Measurements from ENCODE around the gene KCTD7. TPM values are rescaled to one million over a fixed set of nuclear protein-coding genes. Genes with fewer than 3 reads are reported as not detected.
"Not testable (repeated sequence)": the region's sequence is repeated elsewhere in the genome, so short reads cannot be mapped to it uniquely, and the experiment has no call there.

Gene KCTD7
- total RNA-seq, 4 donors from 2014 or later, result 17.4 to 19.3 (median 18.1) TPM

DNA sequence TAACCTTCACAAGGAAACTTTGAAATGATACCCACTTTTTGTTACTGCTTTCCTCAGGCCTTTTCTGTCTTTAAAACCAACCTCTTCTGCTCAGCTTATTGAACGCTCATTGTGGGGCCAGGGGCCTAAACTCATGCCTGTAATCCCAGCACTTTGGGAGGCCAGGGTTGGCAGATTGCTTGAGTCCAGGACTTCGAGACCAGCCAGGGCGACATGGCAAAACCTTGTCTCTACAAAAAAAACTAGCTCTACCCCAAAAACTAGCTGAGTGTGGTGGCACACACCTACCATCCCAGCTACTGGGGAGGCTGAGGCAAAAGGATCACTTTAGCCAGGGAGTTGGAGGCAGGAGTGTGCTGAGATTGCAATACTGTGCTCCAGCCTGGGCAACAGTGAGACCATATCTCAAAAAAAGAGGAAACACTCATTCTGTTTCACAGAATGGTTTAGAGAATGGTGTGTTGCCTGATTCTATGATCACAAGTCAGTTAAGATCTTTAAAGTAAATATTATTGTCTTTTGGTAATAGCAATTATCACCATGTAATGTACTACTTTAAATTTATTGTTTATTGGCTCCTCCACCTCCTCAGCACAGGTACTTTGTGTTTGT, 51.1 kb downstream of the KCTD7 start:
- Histone ChIP-seq H3K4me1 (peaks cover 6 to 18% of the 10 kb centered on the region in 2 donors), H3K27me3 (no peaks in the 10 kb centered on the region), H3K4me3 (replicated peaks in 1 of 3) (no peak overlapping the region), H3K27ac (no peak overlapping the region), H3K36me3 (no peaks in the 10 kb centered on the region), H3K9me3 (no peaks in the 10 kb centered on the region)
- 96 to 98% methylated on average over 3 of the region's 3 CpGs for WGBS, 2 donors
- TF ChIP-seq POLR2A (IDR thresholded peaks at IDR 0.05), result no peak
- TF ChIP-seq, protein P1, sequence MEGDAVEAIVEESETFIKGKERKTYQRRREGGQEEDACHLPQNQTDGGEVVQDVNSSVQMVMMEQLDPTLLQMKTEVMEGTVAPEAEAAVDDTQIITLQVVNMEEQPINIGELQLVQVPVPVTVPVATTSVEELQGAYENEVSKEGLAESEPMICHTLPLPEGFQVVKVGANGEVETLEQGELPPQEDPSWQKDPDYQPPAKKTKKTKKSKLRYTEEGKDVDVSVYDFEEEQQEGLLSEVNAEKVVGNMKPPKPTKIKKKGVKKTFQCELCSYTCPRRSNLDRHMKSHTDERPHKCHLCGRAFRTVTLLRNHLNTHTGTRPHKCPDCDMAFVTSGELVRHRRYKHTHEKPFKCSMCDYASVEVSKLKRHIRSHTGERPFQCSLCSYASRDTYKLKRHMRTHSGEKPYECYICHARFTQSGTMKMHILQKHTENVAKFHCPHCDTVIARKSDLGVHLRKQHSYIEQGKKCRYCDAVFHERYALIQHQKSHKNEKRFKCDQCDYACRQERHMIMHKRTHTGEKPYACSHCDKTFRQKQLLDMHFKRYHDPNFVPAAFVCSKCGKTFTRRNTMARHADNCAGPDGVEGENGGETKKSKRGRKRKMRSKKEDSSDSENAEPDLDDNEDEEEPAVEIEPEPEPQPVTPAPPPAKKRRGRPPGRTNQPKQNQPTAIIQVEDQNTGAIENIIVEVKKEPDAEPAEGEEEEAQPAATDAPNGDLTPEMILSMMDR (IDR thresholded peaks at IDR 0.05), result no peak
- no peak for DNase-seq
- intact Hi-C loops (cut with DNase I), result loop anchor here (10.0 kb wide), 1 partner anchor 55 kb away; no protein-coding TSS in a partner anchor

DNA sequence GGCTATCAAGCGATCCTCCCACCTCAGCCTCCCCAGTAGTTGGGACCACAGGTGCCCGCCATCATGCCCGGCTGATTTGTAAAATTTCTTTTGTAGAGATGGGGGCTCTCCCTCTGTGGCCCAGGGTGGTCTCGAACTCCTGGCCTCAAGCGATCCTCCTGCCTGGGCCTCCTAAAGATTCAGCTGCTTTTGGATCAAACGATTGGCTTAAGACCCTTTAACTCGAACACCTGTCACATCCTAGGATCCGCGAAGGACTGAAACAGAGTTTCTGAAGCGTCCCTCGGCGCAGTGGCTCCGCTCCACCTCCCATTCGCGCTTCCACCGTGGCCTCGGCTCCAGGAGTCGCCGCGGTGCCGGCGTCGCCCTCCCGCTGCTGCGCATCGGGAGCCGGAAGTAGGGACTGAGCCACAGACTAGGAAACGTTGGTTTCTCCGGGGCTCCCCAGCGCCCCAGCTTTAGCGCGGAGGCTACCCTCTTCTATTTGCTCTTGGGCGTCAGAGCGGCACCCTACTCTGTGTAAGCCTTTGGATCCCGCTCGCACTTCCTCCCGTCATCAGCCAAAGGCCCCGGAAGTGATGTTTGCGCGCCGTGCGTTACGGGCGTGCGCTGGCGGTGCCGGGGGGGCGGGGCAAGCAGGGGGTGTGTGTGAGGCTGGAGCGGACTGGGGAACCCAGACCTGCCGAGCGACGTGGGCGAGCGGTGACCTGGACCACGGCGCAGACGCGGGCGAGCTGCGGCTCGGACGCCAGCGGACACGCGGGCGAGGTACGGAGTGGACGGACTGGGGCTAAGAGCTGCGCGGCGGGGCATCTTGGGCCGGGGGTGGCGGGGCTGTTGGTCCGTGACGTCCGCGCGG, 53.0 kb downstream of the KCTD7 start:
- DNase-seq, result peak; percentile 97
- H3K27me3 ChIP-seq, result no peaks in the 10 kb centered on the region
- H3K36me3 ChIP-seq, result no peaks in the 10 kb centered on the region
- H3K27ac ChIP-seq, result peak overlapping the region; percentile 96 to 99 (median 98)
- 6 to 37% methylated on average over 6 to 36 of the region's 78 CpGs for WGBS, 2 donors
- peak; percentile 16 to 94 for TF ChIP-seq POLR2A (IDR thresholded peaks at IDR 0.05)
- TF ChIP-seq, protein P1 (IDR thresholded peaks at IDR 0.05), result no peak
- H3K4me3 ChIP-seq (replicated peaks in 1 of 3), result peak overlapping the region; percentile 21 to 99 (median 88)
- intact Hi-C loops (cut with DNase I), result loop anchor here (10.0 kb wide), 1 partner anchor 53 kb away; no protein-coding TSS in a partner anchor
- H3K4me1 ChIP-seq, result peaks cover 6 to 18% of the 10 kb centered on the region in 2 donors
- no peaks in the 10 kb centered on the region for H3K9me3 ChIP-seq

DNA sequence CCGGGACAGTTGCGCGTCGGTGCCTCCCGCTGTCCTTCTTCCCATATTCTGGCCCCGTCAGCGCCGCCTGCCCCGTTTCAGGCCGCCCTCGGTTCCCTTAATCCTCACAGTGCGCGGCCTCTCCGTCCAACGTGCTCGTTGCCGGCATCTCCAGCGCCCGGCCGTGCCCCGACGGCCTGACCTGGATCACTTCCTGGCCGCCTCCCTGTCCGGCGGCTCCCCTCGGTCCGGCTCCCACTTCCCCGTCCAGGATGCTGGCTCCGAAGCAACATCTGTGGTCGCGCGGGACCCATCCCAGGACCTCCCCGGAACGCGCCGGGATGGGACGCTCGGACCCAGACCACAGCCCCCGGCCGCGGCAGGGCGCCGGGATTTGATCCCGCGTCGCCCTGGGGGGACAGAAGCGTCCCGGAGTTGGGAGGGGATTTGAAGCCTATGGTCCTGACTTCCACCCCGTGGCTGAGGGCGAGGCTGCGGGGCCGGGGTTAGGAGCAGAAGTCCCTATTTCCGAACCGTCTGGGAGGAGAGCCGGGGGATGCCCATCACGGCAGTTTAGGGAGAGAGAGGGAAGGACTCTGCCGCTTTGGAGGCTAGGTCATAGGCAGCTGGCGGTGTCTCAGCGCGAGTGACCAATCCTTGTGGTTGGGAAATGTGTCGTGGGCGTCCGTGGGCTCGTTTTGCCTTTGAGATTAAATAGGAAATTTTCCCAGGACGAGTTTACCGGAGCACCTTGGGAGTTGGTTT, 53.8 kb downstream of the KCTD7 start:
- H3K4me1 ChIP-seq, result peaks cover 6 to 18% of the 10 kb centered on the region in 2 donors
- peak overlapping the region; percentile 21 to 99 (median 88) for H3K4me3 ChIP-seq (replicated peaks in 1 of 3)
- no peaks in the 10 kb centered on the region for H3K36me3 ChIP-seq
- intact Hi-C loops (cut with DNase I), result loop anchor here (10.0 kb wide), 1 partner anchor 52 kb away; no protein-coding TSS in a partner anchor
- peak; percentile 13 to 25 for DNase-seq
- no peaks in the 10 kb centered on the region for H3K27me3 ChIP-seq
- WGBS, 2 donors, result 6 to 7% methylated on average over 27 to 33 of the region's 66 CpGs
- TF ChIP-seq POLR2A (IDR thresholded peaks at IDR 0.05), result no peak
- TF ChIP-seq, protein P1 (IDR thresholded peaks at IDR 0.05), result no peak
- H3K27ac ChIP-seq, result peak overlapping the region; percentile 96 to 99 (median 98)
- no peaks in the 10 kb centered on the region for H3K9me3 ChIP-seq

DNA sequence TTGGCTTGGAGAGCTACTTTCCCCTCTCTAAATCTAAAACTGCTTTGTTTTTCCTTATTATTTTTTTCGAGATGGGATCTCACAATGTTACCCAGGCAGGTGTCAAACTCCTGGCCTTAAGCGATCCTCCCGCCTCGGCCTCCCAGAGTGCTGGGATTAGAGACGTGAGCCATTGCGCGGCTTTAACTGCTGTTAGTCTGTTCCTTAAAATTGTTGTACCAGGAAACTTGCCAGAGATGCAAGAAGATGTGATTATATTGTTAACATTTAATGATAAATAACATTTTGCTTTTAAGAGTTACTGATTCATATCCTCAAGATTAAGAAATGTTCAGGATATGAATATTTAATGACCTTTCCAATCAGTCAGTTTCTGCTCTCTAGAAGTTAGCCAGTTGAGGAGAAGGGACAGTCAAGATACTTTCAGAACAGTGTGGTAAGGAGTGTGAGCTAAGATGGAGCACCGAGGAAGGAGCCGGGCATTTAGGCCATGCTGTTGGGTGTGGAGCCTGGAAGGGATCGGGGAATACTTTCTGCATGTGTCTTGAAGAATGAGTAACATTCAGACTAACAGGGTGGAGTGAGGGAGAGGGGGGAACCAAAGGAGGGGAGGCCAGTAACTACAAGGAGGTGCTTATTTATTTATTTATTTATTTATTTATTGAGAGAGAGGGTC, 54.6 kb downstream of the KCTD7 start:
- H3K27me3 ChIP-seq, H3K9me3 ChIP-seq, DNase-seq, H3K36me3 ChIP-seq: not testable (repeated sequence)
- Histone ChIP-seq H3K4me1 (peaks cover 6 to 18% of the 10 kb centered on the region in 2 donors), H3K4me3 (replicated peaks in 1 of 3) (peak overlapping the region in 1 of 3 donors; percentile 88), H3K27ac (peak overlapping the region in 1 of 3 donors; percentile 96)
- 73 to 80% methylated on average over 10 of the region's 10 CpGs for WGBS, 2 donors
- intact Hi-C loops (cut with DNase I), result loop anchor here (10.0 kb wide), 1 partner anchor 52 kb away; no protein-coding TSS in a partner anchor

DNA sequence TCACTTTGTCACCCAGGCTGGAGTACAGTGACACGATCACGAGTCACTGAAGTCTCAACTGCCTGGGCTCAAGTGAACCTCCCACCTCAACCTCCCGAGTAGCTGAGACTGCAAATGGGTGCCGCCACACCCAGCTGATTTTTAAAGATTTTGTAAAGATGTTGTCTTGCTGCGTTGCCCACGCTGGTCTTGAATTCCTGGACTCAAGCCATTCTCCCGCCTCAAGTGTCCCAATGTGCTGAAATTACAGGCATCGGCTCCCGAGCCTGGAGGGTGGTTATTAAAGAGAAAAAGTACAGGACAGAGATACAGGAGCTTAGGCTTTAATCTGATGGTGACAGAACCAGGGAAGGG, 55.1 kb downstream of the KCTD7 start:
- H3K36me3 ChIP-seq, result no peaks in the 10 kb centered on the region
- TF ChIP-seq, protein P1 (IDR thresholded peaks at IDR 0.05), result no peak
- no peak for TF ChIP-seq POLR2A (IDR thresholded peaks at IDR 0.05)
- no peak overlapping the region for H3K4me3 ChIP-seq (replicated peaks in 1 of 3)
- no peaks in the 10 kb centered on the region for H3K9me3 ChIP-seq
- 62 to 67% methylated on average over 9 of the region's 9 CpGs for WGBS, 2 donors
- H3K27me3 ChIP-seq, result no peaks in the 10 kb centered on the region
- peak; percentile 42 to 45 for DNase-seq
- no peak overlapping the region for H3K27ac ChIP-seq
- intact Hi-C loops (cut with DNase I), result loop anchor here (10.0 kb wide), 1 partner anchor 51 kb away; no protein-coding TSS in a partner anchor
- H3K4me1 ChIP-seq, result peaks cover 6 to 18% of the 10 kb centered on the region in 2 donors

DNA sequence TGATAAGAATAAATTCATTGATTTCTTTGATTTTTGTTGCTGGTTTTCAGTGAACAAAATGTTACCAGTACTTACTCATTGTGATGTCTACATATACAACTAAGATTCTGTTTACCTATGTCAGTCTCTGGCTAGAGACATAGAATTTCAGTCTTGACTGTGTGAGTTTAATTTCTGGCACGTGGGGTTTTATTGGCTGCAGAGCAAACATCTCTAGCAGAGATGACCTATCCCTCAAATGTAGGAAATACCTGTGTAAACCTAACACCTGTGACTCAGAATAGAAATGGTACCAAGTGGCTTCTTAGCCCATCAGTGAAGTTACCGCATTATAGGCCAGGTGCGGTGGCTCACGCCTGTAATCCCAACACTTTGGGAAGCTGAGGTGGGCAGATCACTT, 57.0 kb downstream of the KCTD7 start:
- not testable (repeated sequence) for H3K36me3 ChIP-seq; H3K27ac ChIP-seq; DNase-seq; H3K27me3 ChIP-seq; H3K9me3 ChIP-seq; H3K4me3 ChIP-seq (replicated peaks in 1 of 3)
- intact Hi-C loops (cut with DNase I), result loop anchor here (10.0 kb wide), 1 partner anchor 49 kb away; no protein-coding TSS in a partner anchor
- WGBS, 2 donors, result 88 to 92% methylated on average over 4 of the region's 4 CpGs
- peaks cover 5 to 18% of the 10 kb centered on the region in 2 donors for H3K4me1 ChIP-seq

Measured in thyroid gland (tissue), 4 donors.